Non-pigmented ciliary epithelial cell (primary cell): ENCODE measurements around the gene MYH4.

Experiments used
- DNase-seq: peaks from one replicate; pipeline ENCODE4 v3.0.0-alpha.2; 2010; ENCODE audit warnings: low read depth

Gene MYH4

DNA sequence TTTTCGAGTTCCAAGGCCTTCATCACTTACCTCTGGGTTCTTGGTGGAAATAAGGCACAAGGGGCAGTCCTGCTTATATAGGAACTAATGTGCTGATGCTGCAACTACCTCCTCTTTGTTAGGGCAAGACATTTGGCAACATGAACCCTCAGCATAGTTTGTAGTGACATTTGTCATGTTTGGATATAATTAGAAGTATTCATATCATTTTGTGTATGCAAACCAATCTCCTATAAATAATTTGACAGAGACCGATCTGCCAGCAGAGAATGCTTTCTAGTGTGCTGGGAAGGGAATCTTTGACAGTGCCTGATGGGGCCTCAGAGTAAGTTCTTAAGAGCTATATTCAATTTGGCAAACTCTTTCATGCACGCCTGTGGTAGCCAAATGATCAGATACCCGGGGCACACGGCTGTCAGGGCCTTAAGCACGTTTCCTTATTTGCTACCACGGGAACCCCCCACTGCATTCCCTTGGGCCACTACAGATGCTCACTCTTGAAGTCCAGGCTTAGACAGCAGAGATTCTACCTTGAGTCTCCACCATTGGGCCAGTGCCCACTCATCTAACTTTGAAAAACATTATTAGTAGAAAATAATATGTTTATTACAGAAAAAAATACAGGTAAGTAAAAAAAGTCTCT, 47.3 kb downstream of the MYH4 start, which contains the start of gene MYH8:
Gene MYH8, minus strand, starts transcription at position 51 of the 643 bp plus-strand sequence. CDS start 1,723 bp downstream, outside the sequence.
- no peak for DNase-seq

DNA sequence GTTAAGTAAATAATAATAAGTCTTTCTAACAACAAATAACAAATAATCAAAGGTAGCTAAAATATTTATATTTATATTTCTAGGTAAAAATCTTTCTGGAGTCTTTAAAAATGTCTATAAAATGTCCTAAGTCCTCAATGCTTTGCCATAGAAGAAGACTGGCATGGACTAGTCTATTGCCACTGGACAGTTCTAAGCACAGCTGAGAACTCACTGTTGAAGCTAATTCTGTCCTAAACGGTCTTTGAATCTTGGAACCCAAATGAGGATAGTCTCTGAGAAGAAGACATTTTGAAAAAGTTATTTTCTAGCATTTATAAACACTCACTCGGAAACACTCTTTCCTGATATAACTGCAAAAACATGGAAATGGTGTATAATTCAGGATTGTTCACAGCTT, 48.1 kb downstream of the MYH4 start:
- no peak for DNase-seq

DNA sequence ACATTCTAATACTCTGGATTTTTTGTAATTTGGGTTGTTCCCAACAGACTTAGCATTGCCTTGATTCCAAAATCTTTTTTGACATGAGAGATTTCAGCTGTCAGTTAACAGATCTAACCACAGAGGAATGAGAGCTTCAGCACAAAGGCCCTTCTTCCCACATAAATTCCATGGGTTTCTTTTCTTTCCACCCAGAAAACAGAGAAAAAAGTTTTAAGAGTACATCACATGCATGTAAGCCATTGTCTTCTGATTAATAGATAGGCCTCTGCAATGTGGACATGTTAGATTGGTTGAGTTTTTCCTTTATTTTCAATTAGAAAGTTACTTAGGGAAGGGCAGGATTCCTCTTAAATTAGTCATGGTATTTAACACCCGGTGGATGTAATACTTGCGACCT, 48.5 kb downstream of the MYH4 start:
- no peak for DNase-seq

DNA sequence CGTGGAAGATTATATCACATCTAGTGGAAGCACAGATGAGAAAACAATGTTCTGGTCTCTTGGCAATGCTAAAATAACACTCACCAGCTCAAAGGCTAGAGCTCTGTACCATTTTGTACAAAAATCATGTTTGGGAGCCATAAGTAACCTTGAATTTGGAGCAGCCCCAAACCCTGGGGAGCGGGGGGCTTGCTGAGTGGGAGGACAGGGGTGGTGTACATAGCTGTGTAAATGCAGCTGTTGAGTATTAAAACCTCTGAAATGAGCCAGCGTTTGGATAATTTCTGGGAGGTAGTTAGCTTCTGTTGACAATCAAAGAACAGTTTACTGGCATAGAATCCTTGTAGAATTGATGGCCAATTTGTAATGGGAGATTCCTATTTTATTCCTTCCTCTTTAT, 51.9 kb downstream of the MYH4 start:
- DNase-seq, result no peak

DNA sequence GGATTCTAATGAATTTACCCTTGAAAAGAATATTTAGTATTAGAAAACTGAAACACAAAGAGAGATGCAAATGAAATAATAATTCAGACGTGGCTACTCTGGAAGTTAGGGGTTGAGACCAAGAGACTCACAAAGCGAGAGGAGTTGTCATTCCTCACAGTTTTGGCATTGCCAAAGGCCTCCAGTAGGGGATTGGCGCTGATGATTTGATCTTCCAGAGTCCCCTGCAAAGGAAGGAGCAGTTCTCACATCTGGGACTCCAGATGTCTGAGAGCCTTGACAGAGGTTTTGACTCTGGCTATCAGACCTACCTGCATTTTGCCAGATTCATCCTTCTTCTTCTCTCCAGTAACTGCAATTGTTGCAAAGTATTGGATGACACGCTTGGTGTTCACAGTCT, 54.2 kb downstream of the MYH4 start:
- DNase-seq, result no peak

DNA sequence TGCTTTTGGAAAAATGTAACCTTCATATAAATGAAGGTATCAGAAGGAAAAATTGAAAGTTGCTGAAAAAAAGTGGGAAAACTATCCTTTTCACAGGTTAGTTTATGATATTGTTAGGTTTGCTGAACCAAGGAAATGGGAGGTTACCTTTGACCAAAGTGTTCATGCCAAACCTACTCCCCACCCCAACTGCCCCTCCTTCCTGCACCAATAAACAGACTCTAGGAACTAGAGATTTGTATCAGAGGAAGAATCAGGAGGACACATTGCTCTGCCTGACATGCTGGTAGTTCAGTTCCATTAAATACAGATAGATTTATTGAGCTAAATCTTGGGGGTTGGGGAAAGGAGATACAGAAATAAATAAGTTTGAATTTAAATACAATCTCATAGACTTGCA, 65.8 kb downstream of the MYH4 start:
- no peak for DNase-seq

DNA sequence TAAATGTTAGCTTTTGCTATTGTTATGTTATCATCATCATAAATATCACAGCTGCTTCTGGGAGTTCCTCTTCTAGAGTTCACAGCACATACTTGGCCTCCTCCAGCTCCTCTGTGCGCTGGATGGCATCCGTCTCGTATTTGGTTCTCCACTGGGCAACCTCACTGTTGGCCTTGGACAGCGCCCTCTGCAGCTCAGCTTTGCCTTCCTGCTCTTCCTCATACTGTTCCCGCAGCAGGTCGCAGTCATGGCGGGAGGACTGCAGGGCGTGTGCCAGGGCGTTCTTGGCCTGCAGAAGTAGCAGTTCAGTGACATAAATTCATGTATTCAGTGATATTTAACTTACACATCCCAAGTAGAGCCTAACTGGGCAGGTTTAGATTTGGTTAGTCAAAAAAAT, 71.0 kb downstream of the MYH4 start:
- no peak for DNase-seq

DNA sequence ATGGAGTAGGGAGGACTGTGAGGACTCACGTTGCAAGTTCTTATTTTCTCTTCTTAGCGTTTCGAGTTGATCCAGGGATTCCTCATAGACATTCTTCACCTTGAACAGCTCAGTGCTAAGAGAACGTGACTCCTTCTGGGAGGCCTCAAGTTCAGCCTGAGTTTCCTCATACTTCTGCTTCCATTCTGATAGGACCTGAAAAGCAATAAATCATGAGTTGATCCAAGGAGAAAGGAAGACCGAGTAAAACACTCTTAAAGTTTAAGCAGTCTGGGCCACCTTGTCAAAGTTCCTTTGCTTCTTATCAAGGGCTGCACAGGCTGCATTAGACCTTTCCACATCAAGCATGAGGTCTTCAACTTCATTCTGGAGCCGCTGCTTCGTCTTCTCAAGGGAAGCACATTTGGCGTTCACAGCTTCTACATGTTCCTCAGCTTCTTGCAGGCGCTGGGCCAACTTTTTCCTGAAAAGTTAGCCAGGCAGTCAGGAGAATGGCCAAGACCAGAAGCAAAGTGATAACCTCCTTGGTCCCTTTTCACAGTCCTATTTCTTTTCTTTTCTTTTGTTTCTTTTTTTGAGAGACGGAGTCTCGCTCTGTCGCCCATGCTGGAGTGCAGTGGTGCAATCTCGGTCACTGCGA, 72.7 kb downstream of the MYH4 start:
- no peak for DNase-seq

DNA sequence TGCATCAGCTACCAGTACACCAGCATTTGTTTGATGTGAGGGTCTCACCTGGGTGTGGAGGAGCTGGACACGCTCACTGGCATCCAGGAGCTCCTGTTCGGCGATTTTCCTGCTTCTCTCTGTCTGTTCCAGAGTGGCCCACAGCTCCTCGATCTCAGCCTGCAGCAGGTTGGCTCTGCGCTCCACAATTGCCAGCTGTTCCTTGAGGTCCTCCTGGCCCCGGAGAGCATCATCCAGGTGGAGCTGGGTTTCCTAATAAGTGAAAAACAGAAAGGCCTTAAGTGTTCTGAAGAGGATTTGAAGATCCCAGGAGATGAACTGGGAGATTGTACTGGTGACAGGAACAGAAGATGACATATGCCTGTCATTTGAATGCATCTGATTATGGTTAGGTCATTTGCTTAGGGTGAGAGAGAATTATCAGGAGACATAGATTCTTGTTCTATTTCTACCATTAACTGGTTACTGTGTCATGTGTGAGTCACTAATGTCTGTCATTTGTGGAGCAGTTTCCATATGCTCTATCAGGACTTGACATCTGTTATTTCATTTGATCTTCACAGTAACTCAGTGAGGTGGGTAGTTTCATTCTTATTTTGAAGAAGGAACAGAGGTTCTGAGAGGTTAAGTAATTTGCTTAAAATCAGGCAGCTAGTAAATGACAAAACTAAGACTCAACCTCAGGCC, 75.0 kb downstream of the MYH4 start:
- no peak for DNase-seq
